Upper lobe of left lung (tissue), 6 donors: Measurements from ENCODE around the gene ABCE1. TPM values are rescaled to one million over a fixed set of nuclear protein-coding genes. Genes with fewer than 3 reads are reported as not detected.

Experiments
- ATAC-seq, 2 donors: fragments of 200-7000 bp; cut with Tn5 transposase; one replicate each; pipeline ENCODE4 v1.9.1; 2022; ENCODE audit warnings: mild to moderate bottlenecking in 2 of 2, moderate library complexity in 2 of 2; ENCODE audit not compliant: low FRiP score in 2 of 2
- DNase-seq, 2 donors: peaks; one replicate each; pipeline ENCODE4 v3.0.0-alpha.2; 2019 to 2020
- H3K27ac ChIP-seq, 4 donors: fragments of 200-600 bp; sonication (generic); one replicate each; pipeline ENCODE4 v1.5.1; 2016 to 2019
- H3K27me3 ChIP-seq, 4 donors: fragments of 200-600 bp; sonication (generic); one replicate each; pipeline ENCODE4 v1.5.1; 2017 to 2019
- H3K36me3 ChIP-seq, 4 donors: fragments of 200-600 bp; sonication (generic); one replicate each; pipeline ENCODE4 v1.5.1; 2016 to 2019
- H3K4me1 ChIP-seq, 4 donors: fragments of 200-600 bp; sonication (generic); one replicate each; pipeline ENCODE4 v1.5.1; 2018 to 2019
- H3K4me3 ChIP-seq, 4 donors: fragments of 200-600 bp; sonication (generic); one replicate each; pipeline ENCODE4 v1.5.1; 2017 to 2019; ENCODE audit warnings: mild to moderate bottlenecking in 2 of 4, moderate library complexity in 1 of 4
- H3K9me3 ChIP-seq, 4 donors: fragments of 200-600 bp; sonication (generic); one replicate each; pipeline ENCODE4 v1.5.1; 2018 to 2019
- EP300 ChIP-seq, 4 donors: sonication (generic); formaldehyde crosslinking; IDR thresholded peaks; one replicate each; pipeline ENCODE4 v1.5.1; 2017; ENCODE audit warnings: antibody characterized with exemption in 4 of 4, control low read depth in 2 of 4
- POLR2A ChIP-seq, 4 donors: fragments of 450-650 bp; IDR thresholded peaks; one replicate each; pipeline ENCODE4 v1.5.1; 2016 to 2017; ENCODE audit warnings: antibody characterized with exemption in 4 of 4, mild to moderate bottlenecking in 2 of 4
- POLR2AphosphoS5 ChIP-seq, 2 donors: sonication (generic); formaldehyde crosslinking; IDR thresholded peaks; one replicate each; pipeline ENCODE4 v1.5.1; 2017; ENCODE audit warnings: antibody characterized with exemption in 2 of 2
- WGBS, 2 donors: methylation state at CpG; one replicate each; pipeline ENCODE4 v1.1.5; 2017 to 2018; 5-methylcytosine and 5-hydroxymethylcytosine counted together
- total RNA-seq, 6 donors: library from RNA; depleted of rRNA in 4 of 6; stranded (reverse); fragments of >200 nt in 4 of 6; gene quantifications; one replicate each; pipeline versions ENCODE4 v1.1.0 to v1.2.1, GENCODE V29; 2016 to 2021
- TF ChIP-seq, protein P1 (sequence below), 6 experiments: fragments of 450-650 bp in 4 of 6; fragments of 200-600 bp in 2 of 6; sonication (generic) in 2 of 6; IDR thresholded peaks; one replicate each; pipeline ENCODE4 v1.5.1; 2016 to 2019; ENCODE audit warnings: antibody characterized with exemption in 6 of 6
- donor health status: DM: no; HTN: no; CAD: no; lungs with moderate emphysema.
- donor health status: DM: no; HTN: yes; CAD: no; lungs with severe emphysema.

ABCE1 gene
- total RNA-seq, 6 donors from 2014 or later: 13.7 to 86.5 (median 39.2) TPM

DNA sequence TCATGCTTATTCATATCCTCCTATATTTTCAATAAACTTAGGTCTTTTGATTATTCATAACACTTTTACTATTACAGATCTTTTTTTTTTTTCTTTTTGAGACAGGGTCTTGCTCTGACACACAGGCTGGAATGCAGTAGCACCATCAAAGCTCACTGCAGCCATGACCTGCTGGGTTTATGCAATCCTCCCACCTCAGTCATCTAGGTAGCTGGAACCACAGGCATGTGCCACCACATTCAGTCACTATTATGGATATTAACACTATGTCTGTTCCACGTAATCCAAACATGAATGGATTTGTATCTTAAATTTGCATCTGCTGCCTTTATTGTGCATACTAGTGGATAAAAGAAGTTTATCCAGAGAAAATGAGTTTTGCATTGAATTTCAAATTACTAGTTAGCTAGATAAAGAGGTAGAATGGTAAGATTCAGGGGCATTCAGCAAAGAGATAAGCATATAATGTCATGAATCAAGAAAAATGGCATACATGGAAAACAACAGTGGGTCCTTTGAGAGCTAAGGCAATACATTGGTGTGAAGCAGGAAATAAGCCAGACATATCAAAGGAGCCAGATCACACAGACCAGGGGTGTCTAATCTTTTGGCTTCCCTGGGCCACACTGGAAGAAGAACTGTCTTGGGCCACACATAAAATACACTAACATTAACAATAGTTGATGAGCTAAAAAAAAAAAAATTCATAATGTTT is 14.1 kb upstream of the ABCE1 start:
- H3K36me3 ChIP-seq: peaks cover 0 to 50% (median 3%) of the 10 kb centered on the region in 4 donors
- no peak for ATAC-seq

DNA sequence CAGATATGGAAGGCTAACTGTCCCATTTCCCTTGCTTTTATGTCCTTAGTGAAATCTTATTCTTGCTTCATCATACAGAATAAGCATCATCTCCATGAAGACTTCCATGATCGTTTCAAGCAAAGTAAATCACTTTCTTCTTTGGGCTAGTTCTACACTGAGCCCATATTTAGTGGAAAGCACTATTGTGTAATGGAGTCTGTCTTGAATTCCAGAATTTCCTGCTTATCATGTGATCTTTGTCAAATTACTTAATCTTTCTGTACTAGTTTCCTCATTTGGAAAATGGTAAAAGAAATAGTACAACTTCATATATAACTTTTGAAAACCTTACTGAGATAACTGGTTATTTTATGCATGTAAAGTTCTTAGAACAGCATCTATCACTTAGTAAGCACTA is 7.7 kb upstream of the ABCE1 start:
- Histone ChIP-seq H3K27me3 (no peaks in the 10 kb centered on the region), H3K9me3 (peaks cover 0 to 4% (median 0%) of the 10 kb centered on the region in 4 donors), H3K36me3 (peaks cover 0 to 72% (median 28%) of the 10 kb centered on the region in 4 donors), H3K4me1 (no peaks in the 10 kb centered on the region), H3K27ac (no peak overlapping the region), H3K4me3 (no peak overlapping the region)
- DNase-seq: no peak
- TF ChIP-seq, protein P1, sequence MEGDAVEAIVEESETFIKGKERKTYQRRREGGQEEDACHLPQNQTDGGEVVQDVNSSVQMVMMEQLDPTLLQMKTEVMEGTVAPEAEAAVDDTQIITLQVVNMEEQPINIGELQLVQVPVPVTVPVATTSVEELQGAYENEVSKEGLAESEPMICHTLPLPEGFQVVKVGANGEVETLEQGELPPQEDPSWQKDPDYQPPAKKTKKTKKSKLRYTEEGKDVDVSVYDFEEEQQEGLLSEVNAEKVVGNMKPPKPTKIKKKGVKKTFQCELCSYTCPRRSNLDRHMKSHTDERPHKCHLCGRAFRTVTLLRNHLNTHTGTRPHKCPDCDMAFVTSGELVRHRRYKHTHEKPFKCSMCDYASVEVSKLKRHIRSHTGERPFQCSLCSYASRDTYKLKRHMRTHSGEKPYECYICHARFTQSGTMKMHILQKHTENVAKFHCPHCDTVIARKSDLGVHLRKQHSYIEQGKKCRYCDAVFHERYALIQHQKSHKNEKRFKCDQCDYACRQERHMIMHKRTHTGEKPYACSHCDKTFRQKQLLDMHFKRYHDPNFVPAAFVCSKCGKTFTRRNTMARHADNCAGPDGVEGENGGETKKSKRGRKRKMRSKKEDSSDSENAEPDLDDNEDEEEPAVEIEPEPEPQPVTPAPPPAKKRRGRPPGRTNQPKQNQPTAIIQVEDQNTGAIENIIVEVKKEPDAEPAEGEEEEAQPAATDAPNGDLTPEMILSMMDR (IDR thresholded peaks at IDR 0.05): no peak
- TF ChIP-seq POLR2A (IDR thresholded peaks at IDR 0.05) (no peak), EP300 (IDR thresholded peaks at IDR 0.05) (no peak), POLR2AphosphoS5 (IDR thresholded peaks at IDR 0.05) (no peak)
- WGBS, 2 donors: 82 to 91% methylated on average over 1 of the region's 1 CpG
- ATAC-seq: no peak

More for the DNA sequence above, 14.1 kb upstream of the ABCE1 start:
- no peak for DNase-seq
- 100% methylated on average over 1 of the region's 1 CpG for WGBS, 2 donors
- Histone ChIP-seq H3K4me1 (no peaks in the 10 kb centered on the region), H3K4me3 (no peak overlapping the region), H3K9me3 (no peaks in the 10 kb centered on the region), H3K27ac (no peak overlapping the region), H3K27me3 (no peaks in the 10 kb centered on the region)
- no peak for TF ChIP-seq POLR2A (IDR thresholded peaks at IDR 0.05)
- TF ChIP-seq EP300 (IDR thresholded peaks at IDR 0.05): no peak
- TF ChIP-seq POLR2AphosphoS5 (IDR thresholded peaks at IDR 0.05): no peak
- TF ChIP-seq, protein P1 (IDR thresholded peaks at IDR 0.05): no peak

DNA sequence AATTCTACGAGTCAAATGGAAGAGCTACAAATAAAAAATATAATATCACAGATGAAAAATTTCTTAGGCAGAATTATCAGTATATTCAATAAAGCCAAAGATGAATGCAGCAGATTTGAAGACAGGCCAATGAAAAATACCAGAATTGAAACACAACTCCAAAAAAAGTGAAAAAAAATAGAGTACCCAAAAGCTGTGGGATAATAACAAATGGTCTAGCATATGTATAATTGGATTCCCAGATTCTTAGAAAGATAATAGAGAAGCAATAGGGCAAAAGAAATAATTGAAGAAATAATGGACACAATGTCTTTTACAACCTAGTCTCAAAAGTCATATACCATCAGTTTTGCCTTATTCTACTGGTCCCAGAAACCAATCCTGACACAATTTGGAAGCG is 4.5 kb upstream of the ABCE1 start:
- H3K27me3 ChIP-seq: no peaks in the 10 kb centered on the region
- no peak overlapping the region for H3K27ac ChIP-seq
- peaks cover 0 to 51% (median 26%) of the 10 kb centered on the region in 4 donors for H3K36me3 ChIP-seq
- no peak for ATAC-seq
- TF ChIP-seq EP300 (IDR thresholded peaks at IDR 0.05) (no peak), POLR2AphosphoS5 (IDR thresholded peaks at IDR 0.05) (no peak), POLR2A (IDR thresholded peaks at IDR 0.05) (no peak)
- TF ChIP-seq, protein P1 (IDR thresholded peaks at IDR 0.05): no peak
- H3K4me1 ChIP-seq: peaks cover 8 to 19% (median 13%) of the 10 kb centered on the region in 4 donors
- peaks cover 0 to 4% (median 0%) of the 10 kb centered on the region in 4 donors for H3K9me3 ChIP-seq
- DNase-seq: no peak
- H3K4me3 ChIP-seq: no peak overlapping the region
- 67 to 91% methylated on average over 2 of the region's 2 CpGs for WGBS, 2 donors

DNA sequence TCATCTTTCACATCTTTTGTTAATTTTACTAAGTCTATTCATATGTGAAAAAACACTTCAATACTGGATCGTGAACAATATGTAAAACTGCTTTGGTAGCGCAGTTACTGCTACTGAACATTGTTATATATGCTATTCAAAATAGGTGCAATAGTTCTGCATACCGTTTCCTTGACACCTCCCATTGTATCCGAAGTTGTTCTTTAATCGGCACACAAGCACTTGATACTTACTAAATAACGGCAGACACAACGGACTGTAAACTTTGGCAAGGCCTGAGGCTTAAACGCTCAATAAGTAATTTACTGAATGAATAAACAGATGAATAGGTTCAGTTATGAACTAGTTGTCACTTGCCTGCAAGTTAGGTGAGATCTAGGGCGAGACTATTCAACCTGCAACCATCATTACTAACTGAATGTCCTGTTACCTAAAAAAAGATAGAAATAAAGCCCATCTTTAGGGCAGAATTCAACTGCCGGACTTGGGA is 735 bp upstream of the ABCE1 start:
- ATAC-seq: no peak
- Histone ChIP-seq H3K9me3 (peaks cover 0 to 4% (median 0%) of the 10 kb centered on the region in 4 donors), H3K27me3 (no peaks in the 10 kb centered on the region), H3K36me3 (peaks cover 0 to 34% (median 18%) of the 10 kb centered on the region in 4 donors), H3K4me3 (peak overlapping the region; percentile 73 to 90 (median 84)), H3K4me1 (peaks cover 28 to 52% (median 29%) of the 10 kb centered on the region in 4 donors), H3K27ac (peak overlapping the region; percentile 92)
- no peak for DNase-seq
- no peak for TF ChIP-seq POLR2AphosphoS5 (IDR thresholded peaks at IDR 0.05)
- no peak for TF ChIP-seq POLR2A (IDR thresholded peaks at IDR 0.05)
- TF ChIP-seq, protein P1 (IDR thresholded peaks at IDR 0.05): no peak
- TF ChIP-seq EP300 (IDR thresholded peaks at IDR 0.05): no peak
- 11 to 16% methylated on average over 10 of the region's 10 CpGs for WGBS, 2 donors
